ENCODE data around the gene HTR3C.

GRCh38 chr3:184066211-184066610 lies 13.4 kb downstream of the HTR3C start:
- TF ChIP-seq POLR2A (IDR thresholded peaks at IDR 0.05) (no peak), CTCF (IDR thresholded peaks at IDR 0.05) (no peak), POLR2AphosphoS5 (IDR thresholded peaks at IDR 0.05) (no peak), EP300 (IDR thresholded peaks at IDR 0.05) (no peak)
